Endodermal cell (in vitro differentiated cells): ENCODE results near the gene PDGFA. TPM values are rescaled to one million over a fixed set of nuclear protein-coding genes. Genes with fewer than 3 reads are reported as not detected.

Experiments used
- DNase-seq: peaks from one replicate; pipeline ENCODE4 v3.0.0-alpha.2; 2017
- H3K27ac ChIP-seq: 2 replicates; pipeline ENCODE4 v1.5.1; 2013; ENCODE audit warnings: mild to moderate bottlenecking, low read depth, low read length, moderate library complexity
- H3K27me3 ChIP-seq: 2 replicates; pipeline ENCODE4 v1.6.1; 2013; ENCODE audit warnings: mild to moderate bottlenecking, low read length, moderate library complexity; ENCODE audit not compliant: insufficient read depth, control insufficient read depth, poor library complexity, severe bottlenecking
- H3K36me3 ChIP-seq: 2 replicates; pipeline ENCODE4 v1.7.0; 2013; ENCODE audit warnings: mild to moderate bottlenecking, low read length, moderate library complexity; ENCODE audit not compliant: control insufficient read depth, insufficient read depth
- H3K4me1 ChIP-seq: one replicate; pipeline ENCODE4 v1.7.0; 2013; ENCODE audit warnings: low read length; ENCODE audit not compliant: control insufficient read depth, insufficient read depth
- H3K4me3 ChIP-seq: 2 replicates; pipeline ENCODE4 v1.5.1; 2013; ENCODE audit warnings: mild to moderate bottlenecking, low read length, moderate library complexity
- H3K9ac ChIP-seq: 2 replicates; pipeline ENCODE4 v1.6.1; 2013; ENCODE audit warnings: mild to moderate bottlenecking, low read length, moderate library complexity; ENCODE audit not compliant: poor library complexity, severe bottlenecking; ENCODE audit errors: extremely low read depth
- H3K9me3 ChIP-seq: 2 replicates; pipeline ENCODE4 v1.6.1; 2013; ENCODE audit warnings: mild to moderate bottlenecking, low read length, moderate library complexity; ENCODE audit not compliant: control insufficient read depth
- H3K27ac Mint-ChIP-seq: 2 replicates; pipeline ENCODE4 v1.8.0; 2020; ENCODE audit warnings: mixed read lengths
- H3K27me3 Mint-ChIP-seq: 2 replicates; pipeline ENCODE4 v1.8.0; 2021; ENCODE audit warnings: mild to moderate bottlenecking, mixed read lengths; ENCODE audit not compliant: insufficient read depth
- H3K36me3 Mint-ChIP-seq: 2 replicates; pipeline ENCODE4 v1.8.0; 2020; ENCODE audit warnings: low read depth, mixed read lengths
- H3K4me1 Mint-ChIP-seq: 2 replicates; pipeline ENCODE4 v1.8.0; 2020; ENCODE audit warnings: mixed read lengths
- H3K4me3 Mint-ChIP-seq: 2 replicates; pipeline ENCODE4 v1.8.0; 2020; ENCODE audit warnings: mild to moderate bottlenecking, moderate library complexity, mixed read lengths
- H3K9me3 Mint-ChIP-seq: 2 replicates; pipeline ENCODE4 v1.8.0; 2020; ENCODE audit warnings: mild to moderate bottlenecking, mixed read lengths
- CTCF ChIP-seq: fragments of 200-600 bp; sonication (generic); conservative IDR thresholded peaks from 2 replicates; pipeline ENCODE4 v1.5.0; 2021; ENCODE audit warnings: antibody characterized with exemption, mild to moderate bottlenecking
- WGBS, 2 experiments: methylation state at CpG; one replicate each; pipeline versions ENCODE4 v1.1.5 to v1.1.7; 2013; ENCODE audit warnings: missing lambda C conversion rate in 2 of 2, mixed read lengths in 1 of 2; ENCODE audit not compliant: insufficient coverage in 1 of 2, insufficient read length in 1 of 2; 5-methylcytosine and 5-hydroxymethylcytosine counted together
- total RNA-seq, 2 donors: library from RNA; stranded (reverse); fragmentation: NEBNext Ultra II Directional in 1 of 2; extraction: Animal tissue kit (Norgen Biotek cat#: 25700) in 1 of 2; gene quantifications; 2 replicates in 1 of 2; 3 replicates in 1 of 2; pipeline ENCODE4 v1.2.1, GENCODE V29; 2021

Gene PDGFA
- total RNA-seq, 2 donors from 2014 or later, result 11.9 to 24.1 TPM

GRCh38 chr7:462173-463103 lies 57.2 kb downstream of the PDGFA start:
- H3K27ac Mint-ChIP-seq, result no peak overlapping the region
- DNase-seq, result no peak
- Histone ChIP-seq H3K4me3 (no peak overlapping the region), H3K27ac (no peak overlapping the region), H3K9me3 (no peaks in the 10 kb centered on the region), H3K36me3 (no peaks in the 10 kb centered on the region), H3K4me1 (peaks cover 4% of the 10 kb centered on the region), H3K27me3 (no peaks in the 10 kb centered on the region), H3K9ac (no peak overlapping the region)
- no peak for TF ChIP-seq CTCF
- no peaks in the 10 kb centered on the region for H3K4me1 Mint-ChIP-seq
- H3K4me3 Mint-ChIP-seq, result no peak overlapping the region
- H3K9me3 Mint-ChIP-seq, result peaks cover 1% of the 10 kb centered on the region
- WGBS, 2 experiments, result 91 to 94% methylated on average over 16 to 49 of the region's 49 CpGs
- H3K36me3 Mint-ChIP-seq, result no peaks in the 10 kb centered on the region
- no peaks in the 10 kb centered on the region for H3K27me3 Mint-ChIP-seq

- Histone ChIP-seq H3K27me3 (no peaks in the 10 kb centered on the region), H3K9me3 (no peaks in the 10 kb centered on the region), H3K4me1 (peaks cover 4% of the 10 kb centered on the region), H3K27ac (no peak overlapping the region), H3K36me3 (no peaks in the 10 kb centered on the region), H3K9ac (no peak overlapping the region), H3K4me3 (no peak overlapping the region)
- H3K4me1 Mint-ChIP-seq, result no peaks in the 10 kb centered on the region
- H3K36me3 Mint-ChIP-seq, result no peaks in the 10 kb centered on the region
- no peak for TF ChIP-seq CTCF
- H3K27me3 Mint-ChIP-seq, result no peaks in the 10 kb centered on the region
- DNase-seq, result no peak
- H3K27ac Mint-ChIP-seq, result no peak overlapping the region
- 88 to 91% methylated on average over 11 to 29 of the region's 29 CpGs for WGBS, 2 experiments
- no peak overlapping the region for H3K4me3 Mint-ChIP-seq
- H3K9me3 Mint-ChIP-seq, result no peaks in the 10 kb centered on the region
Measured at GRCh38 chr7:461453-462172, 58.0 kb downstream of the PDGFA start.

- no peaks in the 10 kb centered on the region for H3K36me3 ChIP-seq
- no peak overlapping the region for H3K4me3 ChIP-seq
- DNase-seq, result no peak
- Mint-ChIP-seq H3K27me3 (no peaks in the 10 kb centered on the region), H3K9me3 (no peaks in the 10 kb centered on the region), H3K4me1 (no peaks in the 10 kb centered on the region), H3K4me3 (no peak overlapping the region), H3K36me3 (no peaks in the 10 kb centered on the region), H3K27ac (no peak overlapping the region)
- no peak overlapping the region for H3K9ac ChIP-seq
- TF ChIP-seq CTCF, result no peak
- H3K27me3 ChIP-seq, result no peaks in the 10 kb centered on the region
- no peaks in the 10 kb centered on the region for H3K9me3 ChIP-seq
- 69 to 80% methylated on average over 2 of the region's 2 CpGs for WGBS, 2 experiments
- H3K27ac ChIP-seq, result no peak overlapping the region
- peaks cover 4% of the 10 kb centered on the region for H3K4me1 ChIP-seq
Measured at GRCh38 chr7:461117-461452, 58.6 kb downstream of the PDGFA start.
